ENCODE results near the gene CALY.
"Not testable (repeated sequence)": the region's sequence is repeated elsewhere in the genome, so short reads cannot be mapped to it uniquely, and the experiment has no call there.

CALY gene, protein sequence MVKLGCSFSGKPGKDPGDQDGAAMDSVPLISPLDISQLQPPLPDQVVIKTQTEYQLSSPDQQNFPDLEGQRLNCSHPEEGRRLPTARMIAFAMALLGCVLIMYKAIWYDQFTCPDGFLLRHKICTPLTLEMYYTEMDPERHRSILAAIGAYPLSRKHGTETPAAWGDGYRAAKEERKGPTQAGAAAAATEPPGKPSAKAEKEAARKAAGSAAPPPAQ

DNA sequence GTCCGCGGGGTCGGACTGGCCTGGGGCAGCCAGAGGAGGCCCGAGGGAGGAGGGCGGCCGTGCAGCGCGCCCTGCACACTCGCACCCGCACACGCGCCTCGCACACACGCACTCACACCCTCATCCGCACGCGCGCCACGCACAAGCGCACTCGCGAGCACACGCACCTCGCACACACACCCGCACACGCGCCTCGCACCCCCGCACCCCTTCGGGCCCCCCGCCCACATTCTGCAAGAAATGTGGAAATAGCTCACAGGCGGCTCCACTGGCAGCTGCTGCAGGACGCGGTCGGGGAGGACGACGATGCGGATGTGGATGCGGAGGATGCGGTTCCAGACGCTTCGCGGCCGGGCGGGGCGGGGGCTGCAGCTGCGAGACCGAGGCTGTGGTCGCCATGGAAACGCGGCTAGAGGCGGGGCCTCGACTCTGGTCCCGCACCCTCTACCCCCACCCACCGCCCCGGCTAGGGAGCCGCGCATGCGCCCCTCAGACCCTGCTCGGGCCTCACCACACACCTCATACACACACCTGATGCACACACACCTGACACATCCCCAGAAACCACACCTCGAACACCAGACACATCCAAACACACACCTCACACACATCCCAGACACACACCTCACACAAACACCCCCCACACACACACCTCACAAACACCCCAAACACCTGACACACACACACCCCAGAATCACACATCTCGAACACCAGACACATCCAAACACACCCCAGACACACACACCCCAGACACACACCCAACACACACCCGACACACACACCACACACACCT, at the start of gene CALY:
Gene CALY (minus strand): TSS at position 320 of the 793 bp plus-strand sequence. CDS start 7,907 bp downstream, outside the sequence.
- DNase-seq (ENCODE audit: extremely low read depth in 1 of 2, low read depth in 1 of 2) = peak; percentile 63 to 66

GRCh38 chr10:133385214-133385613, 48.5 kb upstream of the CALY start:
- DNase-seq (ENCODE audit: extremely low read depth in 1 of 2, low read depth in 1 of 2) = no peak

DNA sequence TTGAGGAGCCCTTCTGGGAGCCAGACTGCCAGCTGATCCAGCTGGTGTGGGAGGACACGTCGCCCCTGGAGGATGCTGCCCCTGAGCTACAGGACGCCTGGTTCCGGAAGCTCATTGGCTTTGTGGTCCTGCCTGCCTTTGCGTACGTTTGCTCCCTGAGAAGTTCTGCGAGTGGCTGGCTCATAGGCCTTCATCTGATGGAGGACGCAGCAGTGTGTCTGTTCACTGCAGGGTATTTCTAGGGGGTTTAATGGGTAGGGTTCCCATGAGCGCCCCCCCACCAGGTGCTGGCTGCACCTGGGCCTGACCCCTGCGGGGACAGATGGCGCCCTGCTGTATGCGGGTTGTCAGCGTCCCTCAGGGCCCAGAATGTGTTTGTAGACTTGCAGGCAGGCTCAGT, 47.4 kb upstream of the CALY start:
- no peak for DNase-seq (ENCODE audit: extremely low read depth in 1 of 2, low read depth in 1 of 2)

DNA sequence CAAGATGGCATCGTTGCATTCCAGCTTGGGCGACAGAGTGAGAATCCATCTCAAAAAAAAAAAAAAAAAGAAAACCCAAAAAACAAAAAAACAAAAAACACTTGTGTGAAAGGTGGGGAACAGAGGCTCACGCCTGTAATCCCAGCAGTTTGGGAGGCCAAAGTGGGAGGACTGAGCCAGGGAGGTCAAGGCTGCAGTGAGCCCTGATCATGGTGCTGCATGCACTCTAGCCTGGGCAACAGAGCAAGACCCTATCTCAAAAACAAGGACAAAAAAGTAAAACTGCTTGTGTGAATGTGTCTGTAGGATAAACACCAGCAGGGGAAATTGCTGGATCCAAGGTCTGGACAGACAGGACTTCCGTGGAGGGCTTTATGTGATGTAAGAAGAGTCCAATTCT, 46.9 kb upstream of the CALY start:
- no peak for DNase-seq (ENCODE audit: extremely low read depth in 1 of 2, low read depth in 1 of 2)

DNA sequence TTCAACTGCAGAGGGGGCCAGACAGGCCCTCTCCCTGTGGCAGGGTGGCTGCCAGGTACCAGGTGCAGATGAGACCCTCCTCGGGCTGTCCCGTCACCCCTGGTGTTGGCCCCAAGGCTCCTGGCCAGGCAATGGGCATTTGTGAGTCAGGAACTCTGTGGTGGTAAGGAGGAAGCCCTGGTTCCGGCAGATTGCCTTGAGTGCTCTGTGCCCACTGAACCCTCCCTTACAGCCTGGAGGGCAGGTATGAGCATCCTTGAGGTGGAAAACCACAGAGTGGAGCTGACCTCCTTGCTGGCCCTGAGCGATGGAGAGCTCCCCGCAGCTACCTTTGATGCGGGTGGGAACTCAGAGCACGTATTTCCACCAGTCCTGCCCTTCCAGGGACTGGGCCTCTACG, 44.3 kb upstream of the CALY start:
- no peak for DNase-seq (ENCODE audit: extremely low read depth in 1 of 2, low read depth in 1 of 2)

DNA sequence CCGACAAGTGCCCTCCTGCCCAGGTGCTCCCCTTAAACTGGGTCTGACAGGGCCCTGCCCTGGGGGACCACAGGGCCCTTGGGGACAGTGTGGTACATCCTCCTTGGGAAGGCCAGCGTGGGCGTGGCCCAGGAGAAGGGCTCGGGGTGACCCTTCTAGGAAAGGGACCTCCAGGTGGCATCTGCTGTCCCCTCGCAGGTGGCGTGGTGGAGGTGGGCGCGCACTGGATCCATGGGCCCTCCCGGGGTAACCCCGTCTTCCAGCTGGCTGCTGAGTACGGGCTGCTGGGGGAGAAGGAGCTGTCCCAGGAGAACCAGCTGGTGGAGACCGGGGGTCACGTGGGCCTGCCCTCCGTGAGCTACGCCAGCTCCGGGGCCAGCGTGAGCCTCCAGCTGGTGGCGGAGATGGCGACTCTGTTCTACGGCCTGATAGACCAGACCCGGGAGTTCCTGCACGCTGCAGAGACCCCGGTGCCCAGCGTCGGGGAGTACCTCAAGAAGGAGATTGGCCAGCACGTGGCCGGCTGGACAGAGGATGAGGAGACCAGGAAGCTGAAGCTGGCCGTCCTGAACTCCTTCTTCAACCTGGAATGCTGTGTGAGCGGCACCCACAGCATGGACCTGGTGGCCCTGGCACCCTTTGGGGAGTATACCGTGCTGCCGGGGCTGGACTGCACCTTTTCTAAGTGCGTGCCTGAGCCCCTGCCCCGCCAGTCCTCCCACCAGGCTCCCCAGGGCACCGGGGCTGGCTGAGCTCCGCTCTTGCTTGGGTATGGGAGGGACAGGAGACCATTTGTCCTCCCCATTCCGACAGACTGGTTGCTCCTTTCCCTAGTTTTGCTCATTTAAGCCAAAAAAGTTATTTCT, 43.3 kb upstream of the CALY start:
- DNase-seq (ENCODE audit: extremely low read depth in 1 of 2, low read depth in 1 of 2) = no peak

DNA sequence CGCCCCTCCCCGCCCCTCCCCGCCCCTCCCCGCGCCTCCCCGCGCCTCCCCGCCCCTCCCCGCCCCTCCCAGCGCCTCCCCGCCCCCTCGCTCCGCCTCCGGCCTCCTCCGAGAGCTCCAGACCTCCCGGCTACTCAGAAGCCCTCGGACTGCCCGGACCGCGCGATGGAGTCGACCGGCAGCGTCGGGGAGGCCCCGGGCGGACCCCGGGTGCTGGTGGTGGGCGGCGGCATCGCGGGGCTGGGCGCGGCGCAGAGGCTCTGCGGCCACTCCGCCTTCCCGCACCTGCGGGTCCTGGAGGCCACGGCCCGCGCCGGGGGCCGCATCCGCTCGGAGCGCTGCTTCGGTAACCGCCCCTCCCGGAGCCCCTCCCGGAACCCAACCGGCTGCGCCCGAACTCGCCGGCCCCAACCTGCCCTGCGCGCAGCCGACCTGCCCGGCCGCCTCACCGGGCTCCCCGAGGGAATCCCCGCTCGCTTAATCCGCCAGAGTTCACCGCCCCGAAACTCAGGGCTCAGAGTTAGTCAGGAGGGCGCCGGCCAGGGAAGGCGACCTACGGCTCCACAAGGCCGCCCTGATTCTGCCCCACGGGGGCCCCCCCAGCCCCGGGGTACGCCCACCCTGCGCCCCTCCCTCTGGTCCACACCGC, 42.6 kb upstream of the CALY start, which contains the start of gene PAOX:
Gene PAOX (plus strand): TSS at position 111 of the 649 bp plus-strand sequence. CDS start 55 bp downstream, at position 166.
- DNase-seq (ENCODE audit: extremely low read depth in 1 of 2, low read depth in 1 of 2) = no peak

DNA sequence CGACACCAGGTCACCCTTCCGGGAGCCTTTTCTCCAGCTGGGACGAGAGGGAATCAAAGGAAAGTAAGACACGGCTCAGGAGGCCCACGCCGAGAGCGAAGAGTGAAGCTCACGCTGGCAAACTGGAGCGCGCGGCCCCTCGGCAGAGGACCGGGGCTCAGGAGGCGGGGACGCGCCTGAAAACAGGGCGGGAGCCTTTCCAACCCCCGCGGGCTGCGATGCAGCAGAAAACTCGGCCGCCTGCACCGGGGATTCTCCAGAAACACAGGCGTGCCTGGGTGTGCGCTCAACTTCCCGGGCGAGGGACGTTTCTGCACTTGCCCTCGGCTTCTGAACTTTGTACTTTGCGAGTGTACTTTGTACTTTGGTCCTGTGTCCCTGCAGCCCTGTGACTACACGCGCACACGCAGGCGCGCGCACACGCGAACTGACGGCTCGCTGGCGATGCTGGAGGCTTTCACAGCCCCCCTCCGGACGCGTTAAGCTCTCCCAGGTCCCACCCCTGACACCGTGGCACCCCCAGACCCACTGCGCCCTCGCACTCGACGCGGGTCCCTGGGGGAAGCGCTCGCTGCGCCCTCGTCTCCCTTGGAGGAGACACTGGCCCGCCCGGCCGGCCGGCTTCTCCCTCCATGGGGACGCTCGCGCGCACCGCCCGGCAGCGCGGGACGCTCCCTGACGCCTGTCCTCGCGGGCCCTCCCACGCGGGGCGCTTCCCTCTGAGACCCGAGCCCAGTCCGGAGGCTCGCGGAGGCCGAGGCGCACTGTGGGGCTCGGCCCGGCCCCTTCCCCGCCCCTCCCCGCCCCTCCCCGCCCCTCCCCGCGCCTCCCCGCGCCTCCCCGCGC, 41.8 kb upstream of the CALY start:
- no peak for DNase-seq (ENCODE audit: extremely low read depth in 1 of 2, low read depth in 1 of 2)

DNA sequence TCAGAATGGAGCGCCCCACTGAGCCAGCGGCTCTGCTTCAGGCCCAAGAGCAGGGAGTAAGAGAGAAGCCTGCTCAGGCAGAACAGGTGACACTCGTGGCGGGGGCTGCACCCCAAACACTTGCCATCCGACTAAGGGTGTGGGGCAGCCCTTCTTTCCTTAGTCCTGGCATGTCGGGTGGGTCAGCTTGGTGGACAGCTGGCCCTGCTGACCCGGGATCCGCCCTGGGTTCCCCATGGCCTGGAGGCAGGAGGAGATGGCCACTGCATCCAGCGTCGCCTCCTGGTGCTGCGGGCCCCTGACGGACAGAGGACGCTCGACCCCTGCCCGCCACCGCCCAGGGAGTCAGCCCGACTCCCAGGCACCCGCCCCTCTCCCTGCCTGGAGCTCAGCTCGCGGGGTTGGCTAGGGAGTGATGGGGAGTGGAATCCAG, 41.1 kb upstream of the CALY start:
- no peak for DNase-seq (ENCODE audit: extremely low read depth in 1 of 2, low read depth in 1 of 2)

DNA sequence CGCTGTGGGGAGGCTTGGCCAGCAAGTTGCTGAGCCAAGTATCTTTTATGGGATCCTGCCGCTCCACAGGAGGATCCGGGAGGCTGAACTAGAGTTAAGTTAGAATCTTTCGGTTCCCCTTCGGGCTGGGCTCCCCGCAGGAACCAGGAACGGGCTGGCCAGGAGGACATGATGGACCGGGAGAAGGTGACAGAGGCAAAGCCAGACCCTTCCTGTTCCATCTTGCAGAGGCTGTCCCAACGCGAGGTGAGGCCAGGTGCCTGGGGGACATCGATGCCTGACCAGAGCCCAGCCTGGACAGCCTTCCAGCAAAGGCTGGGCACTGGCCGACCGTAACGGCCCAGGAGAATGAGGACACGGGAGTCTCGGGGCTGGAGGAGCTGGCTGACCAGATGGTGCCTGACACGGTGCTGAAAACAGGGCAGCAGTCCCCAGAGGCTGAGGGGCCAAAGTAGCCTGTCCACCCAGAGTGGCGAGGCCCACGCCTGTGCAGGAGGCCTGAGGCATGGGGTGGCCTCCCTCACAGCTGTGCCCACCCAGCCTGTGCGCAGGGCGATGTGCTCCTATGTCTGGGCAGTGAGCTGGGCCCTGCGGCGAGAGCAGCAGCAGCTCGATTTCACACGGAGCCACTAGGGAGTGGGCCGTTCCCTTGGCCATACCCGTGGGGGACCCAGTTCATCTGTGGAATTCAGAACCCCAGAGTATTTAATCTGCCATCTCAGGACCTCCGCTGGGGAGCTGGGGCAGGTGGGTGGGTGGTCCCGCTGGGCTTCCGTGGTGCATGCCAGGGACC, 40.5 kb upstream of the CALY start:
- DNase-seq (ENCODE audit: extremely low read depth in 1 of 2, low read depth in 1 of 2) = no peak

DNA sequence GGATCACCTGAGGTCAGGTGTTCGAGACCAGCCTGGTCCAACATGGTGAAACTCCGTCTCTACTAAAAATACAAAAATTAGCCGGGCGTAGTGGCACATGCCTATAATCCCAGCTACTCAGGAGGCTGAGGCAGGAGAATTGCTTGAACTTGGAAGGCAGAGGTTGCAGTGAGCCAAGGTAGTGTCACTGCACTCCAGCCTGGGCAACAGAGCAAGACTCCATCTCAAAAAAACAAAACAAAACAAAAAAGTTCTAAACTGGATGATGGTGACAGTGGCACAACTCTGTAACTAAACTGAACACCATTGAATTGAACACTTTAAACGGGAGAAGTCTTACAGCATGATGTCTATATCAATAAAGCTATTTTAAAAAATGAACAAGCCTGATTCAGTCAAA, 39.5 kb upstream of the CALY start:
- DNase-seq (ENCODE audit: extremely low read depth in 1 of 2, low read depth in 1 of 2) = not testable (repeated sequence)

DNA sequence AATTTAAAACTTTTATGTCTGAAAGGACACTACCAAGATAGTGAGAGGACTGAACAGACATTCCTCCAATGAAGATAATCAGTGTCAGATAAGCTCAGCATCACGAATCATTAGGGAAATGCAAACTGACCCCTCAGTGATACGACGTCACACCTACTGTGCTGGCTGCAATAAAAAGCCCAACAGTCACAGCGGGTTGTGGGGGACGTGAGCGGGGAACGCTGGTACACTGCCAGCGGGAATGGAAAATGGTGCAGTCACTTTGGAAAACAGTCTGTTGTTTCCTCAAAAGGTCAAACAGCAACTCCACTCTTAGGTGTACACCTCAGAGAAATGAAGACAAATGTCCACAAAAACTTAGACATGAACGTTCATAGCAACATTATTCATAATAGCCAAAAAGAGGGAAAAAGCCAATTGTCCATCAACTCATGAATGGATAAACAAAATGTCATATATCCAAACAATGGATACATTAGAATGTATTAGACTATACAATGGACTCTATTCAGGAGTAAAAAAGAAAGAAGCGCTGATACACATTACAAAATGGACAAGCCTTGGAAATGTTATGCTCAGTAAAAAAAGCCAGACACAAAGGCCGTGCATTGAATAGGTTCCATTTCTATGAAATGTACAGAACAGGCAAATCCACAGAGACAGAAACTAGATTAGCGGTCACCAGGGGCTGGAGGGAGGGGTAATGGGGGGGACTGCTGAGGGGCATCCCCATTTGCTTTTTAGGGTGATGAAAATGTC, 38.8 kb upstream of the CALY start:
- no peak for DNase-seq (ENCODE audit: extremely low read depth in 1 of 2, low read depth in 1 of 2)

GRCh38 chr10:133373174-133374090, 36.7 kb upstream of the CALY start, which contains the start of gene ECHS1:
Gene ECHS1 (minus strand): TSS chr10:133373354. CDS start chr10:133373333, 21 bp downstream.
- DNase-seq (ENCODE audit: extremely low read depth in 1 of 2, low read depth in 1 of 2) = peak; percentile 63 to 87

- no peak for DNase-seq (ENCODE audit: extremely low read depth in 1 of 2, low read depth in 1 of 2)
Measured at GRCh38 chr10:133372507-133372906, 35.8 kb upstream of the CALY start.

GRCh38 chr10:133370030-133370786, 33.5 kb upstream of the CALY start:
- no peak for DNase-seq (ENCODE audit: extremely low read depth in 1 of 2, low read depth in 1 of 2)

- DNase-seq (ENCODE audit: extremely low read depth in 1 of 2, low read depth in 1 of 2) = no peak
Measured at GRCh38 chr10:133368153-133368552, 31.5 kb upstream of the CALY start.
